Stomach (tissue), 9 donors: ENCODE data around the gene MED25. TPM values are rescaled to one million over a fixed set of nuclear protein-coding genes. Genes with fewer than 3 reads are reported as not detected.
A peak's percentile ranks its signal among the peaks of the same experiment; 100 is the strongest.

Source experiments
- DNase-seq, 2 donors: peaks; one replicate each; pipeline versions ENCODE4 v3.0.0 to v3.0.0-alpha.2; 2013 to 2019
- H3K27ac ChIP-seq, 5 donors: fragments of 200-600 bp in 4 of 5; sonication (generic) in 4 of 5; one replicate each; pipeline ENCODE4 v1.5.1; 2013 to 2019; ENCODE audit warnings: mild to moderate bottlenecking in 1 of 5, moderate library complexity in 1 of 5
- H3K27me3 ChIP-seq, 3 donors: fragments of 200-600 bp; sonication (generic); one replicate each; pipeline ENCODE4 v1.5.1; 2017 to 2019; ENCODE audit warnings: mixed run types in 1 of 3
- H3K36me3 ChIP-seq, 4 donors: fragments of 200-600 bp; sonication (generic); 1 replicate in 3 of 4; 2 replicates in 1 of 4; pipeline ENCODE4 v1.5.1; 2016 to 2019
- H3K4me1 ChIP-seq, 4 donors: fragments of 200-600 bp; sonication (generic); one replicate each; pipeline ENCODE4 v1.5.1; 2016 to 2019
- H3K4me3 ChIP-seq, 4 donors: fragments of 200-600 bp; sonication (generic) in 3 of 4; one replicate each; pipeline ENCODE4 v1.5.1; 2016 to 2019; ENCODE audit warnings: mild to moderate bottlenecking in 1 of 4
- H3K9me3 ChIP-seq, 4 donors: fragments of 200-600 bp; sonication (generic); one replicate each; pipeline ENCODE4 v1.5.1; 2016 to 2019
- CTCF ChIP-seq, 7 experiments: fragments of 450-650 bp in 4 of 7; fragments of 200-600 bp in 3 of 7; sonication (generic) in 3 of 7; IDR thresholded peaks; one replicate each; pipeline ENCODE4 v1.5.1; 2016 to 2019; ENCODE audit warnings: antibody characterized with exemption in 7 of 7, control low read depth in 2 of 7, mild to moderate bottlenecking in 1 of 7
- EP300 ChIP-seq: sonication (generic); formaldehyde crosslinking; IDR thresholded peaks from one replicate; pipeline ENCODE4 v1.6.1; 2017; ENCODE audit warnings: antibody characterized with exemption
- POLR2A ChIP-seq, 4 donors: fragments of 450-650 bp; IDR thresholded peaks; one replicate each; pipeline ENCODE4 v1.6.1; 2016; ENCODE audit warnings: antibody characterized with exemption in 4 of 4, control low read depth in 2 of 4, mild to moderate bottlenecking in 1 of 4, moderate library complexity in 1 of 4
- POLR2AphosphoS5 ChIP-seq, 3 donors: sonication (generic); formaldehyde crosslinking; IDR thresholded peaks; one replicate each; pipeline ENCODE4 v1.6.1; 2016; ENCODE audit warnings: antibody characterized with exemption in 3 of 3
- WGBS, 5 donors: extraction: QIAGEN DNeasy Blood & Tissue Kit in 3 of 5; methylation state at CpG; one replicate each; pipeline versions ENCODE4 v1.1.5 to v1.1.7; 2013 to 2018; 5-methylcytosine and 5-hydroxymethylcytosine counted together
- intact Hi-C: fragments of 100-400 bp; cut with DNase I; formaldehyde crosslinking; loops from one replicate; pipeline ENCODE4 v1.15.1; 2023; ENCODE audit warnings: low total_unique reads
- polyA plus RNA-seq, 3 donors: library from polyadenylated mRNA; stranded (reverse); fragments of 200-250 nt; gene quantifications; one replicate each; pipeline ENCODE4 v1.2.3, GENCODE V29; 2013
- total RNA-seq, 5 donors: library from RNA; depleted of rRNA; stranded (reverse); fragments of >200 nt; gene quantifications; one replicate each; pipeline versions ENCODE4 v1.1.0 to v1.2.3, GENCODE V29; 2014 to 2016
- donor health status: healthy with polysubstance abuse.
- donor health status: Bipolar disorder and iron deficiency.
- donor health status: healthy.

The MED25 gene
- total and polyA plus RNA-seq, 8 donors, result 18.0 to 387 (median 57.6) TPM

- no peaks in the 10 kb centered on the region for H3K27me3 ChIP-seq
- DNase-seq, result peak in 1 of 2 donors; percentile 72
- peak overlapping the region; percentile 98 to 100 (median 100) for H3K27ac ChIP-seq
- TF ChIP-seq POLR2AphosphoS5 (IDR thresholded peaks at IDR 0.05) (no peak), CTCF (IDR thresholded peaks at IDR 0.05) (no peak), EP300 (no peak), POLR2A (IDR thresholded peaks at IDR 0.05) (no peak)
- WGBS, 5 donors, result 1 to 3% (median 2%) methylated on average over 22 to 77 of the region's 78 CpGs
- H3K9me3 ChIP-seq, result no peaks in the 10 kb centered on the region
- H3K4me3 ChIP-seq, result peak overlapping the region; percentile 97 to 99 (median 97)
- intact Hi-C loops, result no loop called here
- peaks cover 15 to 57% (median 44%) of the 10 kb centered on the region in 4 donors for H3K4me1 ChIP-seq
- H3K36me3 ChIP-seq, result peaks cover 21 to 27% (median 26%) of the 10 kb centered on the region in 4 donors
These were observed 33.6 kb downstream of the MED25 start for GRCh38 chr19:49851456-49852259.

- no peak for DNase-seq
- H3K9me3 ChIP-seq, result no peaks in the 10 kb centered on the region
- intact Hi-C loops, result no loop called here
- 45 to 69% (median 58%) methylated on average over 14 of the region's 14 CpGs for WGBS, 5 donors
- H3K27ac ChIP-seq, result peak overlapping the region in 1 of 5 donors; percentile 100
- TF ChIP-seq CTCF (IDR thresholded peaks at IDR 0.05) (no peak), POLR2AphosphoS5 (IDR thresholded peaks at IDR 0.05) (no peak), POLR2A (IDR thresholded peaks at IDR 0.05) (no peak), EP300 (no peak)
- H3K27me3 ChIP-seq, result no peaks in the 10 kb centered on the region
- H3K4me1 ChIP-seq, result peaks cover 15 to 57% (median 44%) of the 10 kb centered on the region in 4 donors
- H3K36me3 ChIP-seq, result peaks cover 30 to 38% (median 36%) of the 10 kb centered on the region in 4 donors
- peak overlapping the region; percentile 97 to 99 (median 97) for H3K4me3 ChIP-seq
These were observed 34.6 kb downstream of the MED25 start for GRCh38 chr19:49852631-49853126.

GRCh38 chr19:49853852-49854377, 35.8 kb downstream of the MED25 start:
- no peak for DNase-seq

More at GRCh38 chr19:49853852-49854377, 35.8 kb downstream of the MED25 start:
- H3K27ac ChIP-seq, result peak overlapping the region in 2 of 5 donors; percentile 38
- intact Hi-C loops, result no loop called here
- TF ChIP-seq POLR2AphosphoS5 (IDR thresholded peaks at IDR 0.05), result no peak
- TF ChIP-seq POLR2A (IDR thresholded peaks at IDR 0.05), result no peak
- no peak for TF ChIP-seq CTCF (IDR thresholded peaks at IDR 0.05)
- TF ChIP-seq EP300, result no peak
- WGBS, 5 donors, result 83 to 93% (median 86%) methylated on average over 7 to 10 of the region's 10 CpGs
- peaks cover 43 to 50% (median 48%) of the 10 kb centered on the region in 4 donors for H3K36me3 ChIP-seq
- H3K9me3 ChIP-seq, result no peaks in the 10 kb centered on the region
- H3K4me1 ChIP-seq, result peaks cover 15 to 48% (median 44%) of the 10 kb centered on the region in 4 donors
- no peaks in the 10 kb centered on the region for H3K27me3 ChIP-seq
- H3K4me3 ChIP-seq, result no peak overlapping the region
